GM23338 (cell line): ENCODE measurements around the gene CHCHD3. TPM values are rescaled to one million over a fixed set of nuclear protein-coding genes. Genes with fewer than 3 reads are reported as not detected.

Experiments
- ATAC-seq: fragments of 200-7000 bp; cut with Tn5 transposase; 3 replicates; pipeline ENCODE4 v1.9.1; 2020
- DNase-seq: peaks from one replicate; pipeline ENCODE4 v3.0.0-alpha.2; 2015; ENCODE audit warnings: low spot score
- H2AFZ ChIP-seq: fragments of 200-600 bp; sonication (generic); 2 replicates; pipeline ENCODE4 v1.8.0; 2016; ENCODE audit warnings: antibody characterized with exemption, mild to moderate bottlenecking, moderate library complexity
- H3F3A ChIP-seq: fragments of 200-600 bp; sonication (generic); replicated peaks from 2 replicates; pipeline ENCODE4 v1.8.0; 2017; ENCODE audit warnings: antibody characterized with exemption, mixed run types, low read depth
- H3K27ac ChIP-seq: fragments of 200-600 bp; sonication (generic); 2 replicates; pipeline ENCODE4 v1.6.1; 2016; ENCODE audit warnings: low read depth
- H3K27me3 ChIP-seq: fragments of 200-600 bp; sonication (generic); 2 replicates; pipeline ENCODE4 v1.8.0; 2016; ENCODE audit warnings: mild to moderate bottlenecking, mixed run types, moderate library complexity; ENCODE audit not compliant: insufficient read depth
- H3K36me3 ChIP-seq: fragments of 200-600 bp; sonication (generic); 2 replicates; pipeline ENCODE4 v1.8.0; 2016; ENCODE audit warnings: mild to moderate bottlenecking; ENCODE audit not compliant: insufficient read depth
- H3K4me1 ChIP-seq: fragments of 200-600 bp; sonication (generic); 2 replicates; pipeline ENCODE4 v1.8.0; 2016; ENCODE audit warnings: mild to moderate bottlenecking, moderate library complexity; ENCODE audit not compliant: insufficient read depth
- H3K4me2 ChIP-seq: fragments of 200-600 bp; sonication (generic); 2 replicates; pipeline ENCODE4 v1.7.1; 2017; ENCODE audit warnings: mixed run types
- H3K4me3 ChIP-seq: fragments of 200-600 bp; sonication (generic); 2 replicates; pipeline ENCODE4 v1.6.1; 2016; ENCODE audit warnings: mixed run types
- H3K79me2 ChIP-seq: fragments of 200-600 bp; sonication (generic); replicated peaks from 2 replicates; pipeline ENCODE4 v1.8.0; 2017; ENCODE audit warnings: mild to moderate bottlenecking; ENCODE audit not compliant: insufficient read depth
- H3K9me2 ChIP-seq: fragments of 200-600 bp; sonication (generic); 2 replicates; pipeline ENCODE4 v1.8.0; 2017; ENCODE audit not compliant: insufficient read depth
- H4K20me1 ChIP-seq: fragments of 200-600 bp; sonication (generic); replicated peaks from 2 replicates; pipeline ENCODE4 v1.8.0; 2017; ENCODE audit warnings: mild to moderate bottlenecking; ENCODE audit not compliant: insufficient read depth
- H3K27ac Mint-ChIP-seq: 2 replicates; pipeline ENCODE4 v1.8.0; 2020; ENCODE audit warnings: inconsistent platforms, mild to moderate bottlenecking, moderate library complexity, mixed read lengths
- H3K27me3 Mint-ChIP-seq: 3 replicates; pipeline ENCODE4 v1.8.0; 2022; ENCODE audit warnings: low read depth, mild to moderate bottlenecking, moderate library complexity, mixed read lengths, inconsistent platforms; ENCODE audit not compliant: insufficient read depth, poor library complexity
- H3K36me3 Mint-ChIP-seq: 3 replicates; pipeline ENCODE4 v1.8.0; 2021; ENCODE audit warnings: low read depth, mild to moderate bottlenecking, inconsistent platforms, moderate library complexity, mixed read lengths
- H3K4me1 Mint-ChIP-seq: 3 replicates; pipeline ENCODE4 v1.8.0; 2020; ENCODE audit warnings: mild to moderate bottlenecking, inconsistent platforms, mixed read lengths
- H3K4me3 Mint-ChIP-seq: 3 replicates; pipeline ENCODE4 v1.8.0; 2021; ENCODE audit warnings: moderate library complexity, mild to moderate bottlenecking, inconsistent platforms, mixed read lengths
- H3K9me3 Mint-ChIP-seq: 3 replicates; pipeline ENCODE4 v1.8.0; 2020; ENCODE audit warnings: moderate library complexity, mild to moderate bottlenecking, inconsistent platforms, mixed read lengths
- CREB1 ChIP-seq: fragments of 250-450 bp; sonication (Bioruptor Pico); IDR thresholded peaks from 2 replicates; pipeline ENCODE4 v1.5.0; 2020; ENCODE audit warnings: low read depth, mild to moderate bottlenecking, moderate library complexity
- CTCF ChIP-seq, 2 experiments: fragments of 200-600 bp in 1 of 2; sonication (generic) in 1 of 2; conservative IDR thresholded peaks; 2 replicates each; pipeline versions ENCODE4 v1.5.1 to v1.6.1; 2016 to 2017; ENCODE audit warnings: antibody characterized with exemption in 2 of 2, low read depth in 2 of 2, mild to moderate bottlenecking in 2 of 2, moderate library complexity in 1 of 2
- ETS1 ChIP-seq: IDR thresholded peaks from 2 replicates; pipeline ENCODE4 v1.6.1; 2016; ENCODE audit warnings: antibody characterized with exemption
- EZH2 ChIP-seq: fragments of 200-600 bp; sonication (generic); IDR thresholded peaks from one replicate; pipeline ENCODE4 v1.8.0; 2017; ENCODE audit warnings: antibody characterized with exemption, mild to moderate bottlenecking, low read depth; ENCODE audit not compliant: unreplicated experiment
- JUNB ChIP-seq: IDR thresholded peaks from one replicate; pipeline ENCODE4 v1.6.1; 2016; ENCODE audit warnings: antibody characterized with exemption; ENCODE audit not compliant: unreplicated experiment
- NANOG ChIP-seq: IDR thresholded peaks from 2 replicates; pipeline ENCODE4 v1.6.1; 2016; ENCODE audit warnings: antibody characterized with exemption, borderline replicate concordance
- REST ChIP-seq: IDR thresholded peaks from one replicate; pipeline ENCODE4 v1.6.1; 2018; ENCODE audit warnings: antibody characterized with exemption; ENCODE audit not compliant: unreplicated experiment
- ZNF114 ChIP-seq: fragments of 250-450 bp; sonication (Bioruptor Pico); IDR thresholded peaks from 2 replicates; pipeline ENCODE4 v1.5.0; 2020; ENCODE audit warnings: mild to moderate bottlenecking, moderate library complexity
- ZNF331 ChIP-seq: fragments of 250-450 bp; sonication (Bioruptor Pico); IDR thresholded peaks from 2 replicates; pipeline ENCODE4 v1.5.0; 2020; ENCODE audit warnings: low read depth, mild to moderate bottlenecking, moderate library complexity
- ZNF462 ChIP-seq: fragments of 250-450 bp; sonication (Bioruptor Pico); IDR thresholded peaks from 2 replicates; pipeline ENCODE4 v1.5.0; 2020; ENCODE audit warnings: mild to moderate bottlenecking, moderate library complexity
- polyA plus RNA-seq: library from polyadenylated mRNA; unstranded; fragments of >200 nt; fragmentation: Nextera tagmentation; extraction: Ambion mirVana; gene quantifications from 2 replicates; pipeline ENCODE4 v1.2.1, GENCODE V29; 2016
- total RNA-seq: library from RNA; depleted of rRNA; stranded (reverse); fragments of >200 nt; shearing (Covaris generic); gene quantifications from 2 replicates; pipeline ENCODE4 v1.2.3, GENCODE V29; 2014

The CHCHD3 gene
- total and polyA plus RNA-seq, 2 experiments from 2014 or later, result 107 to 131 TPM

GRCh38 chr7:132773527-132773956, 308.3 kb downstream of the CHCHD3 start:
- peaks cover 5% of the 10 kb centered on the region for H3K27me3 Mint-ChIP-seq
- H3K4me2 ChIP-seq, result no peak overlapping the region
- H3K4me1 Mint-ChIP-seq, result peaks cover 13% of the 10 kb centered on the region
- H3K27me3 ChIP-seq, result no peaks in the 10 kb centered on the region
- no peaks in the 10 kb centered on the region for H3K79me2 ChIP-seq
- DNase-seq (no peak), ATAC-seq (no peak)
- peaks cover 13% of the 10 kb centered on the region for H3K9me3 Mint-ChIP-seq
- H3K36me3 ChIP-seq, result 0 out of 2 replicates have a peak, but pooled peaks cover 4% of the 10 kb centered on the region
- no peak overlapping the region for H3K27ac Mint-ChIP-seq
- H3F3A ChIP-seq, result no peaks in the 10 kb centered on the region
- H4K20me1 ChIP-seq, result no peaks in the 10 kb centered on the region
- TF ChIP-seq ZNF462 (CRISPR knock-in tag), result no peak
- TF ChIP-seq EZH2, result no peak
- no peak for TF ChIP-seq CREB1 (CRISPR knock-in tag)
- TF ChIP-seq ETS1, result no peak
- TF ChIP-seq CTCF (conservative IDR thresholded peaks at IDR 0.05; ENCODE audit: low read depth in 2 of 2), result no peak
- TF ChIP-seq NANOG, result no peak
- TF ChIP-seq ZNF331 (CRISPR knock-in tag), result no peak
- no peak for TF ChIP-seq ZNF114 (CRISPR knock-in tag)
- no peak for TF ChIP-seq JUNB
- no peak for TF ChIP-seq REST
- H3K27ac ChIP-seq, result no peak overlapping the region
- H3K4me3 ChIP-seq, result no peak overlapping the region
- H3K9me2 ChIP-seq, result 0 out of 2 replicates have a peak, but pooled peaks cover 6% of the 10 kb centered on the region
- H3K4me3 Mint-ChIP-seq, result no peak overlapping the region
- H2AFZ ChIP-seq, result no peak overlapping the region
- no peaks in the 10 kb centered on the region; the same call in 2 of the 3 replicates for H3K36me3 Mint-ChIP-seq
- peaks cover 4% of the 10 kb centered on the region; the same call in 1 of the 2 replicates for H3K4me1 ChIP-seq
